Measurements from ENCODE around the gene SOX13.

SOX13 gene

GRCh38 chr1:204171751-204172178, 98.8 kb downstream of the SOX13 start:
- Histone ChIP-seq H3K27ac (replicated peaks) (no peak overlapping the region), H3K4me3 (replicated peaks; ENCODE audit: insufficient read depth, low read length) (no peak overlapping the region), H3K27me3 (ENCODE audit: insufficient read depth, poor library complexity, severe bottlenecking) (no peaks in the 10 kb centered on the region)
- TF ChIP-seq POLR2AphosphoS5 (IDR thresholded peaks at IDR 0.05; ENCODE audit: low read depth) (no peak), SPI1 (IDR thresholded peaks at IDR 0.05; ENCODE audit: borderline replicate concordance, low read depth) (0 out of 2 replicates have a peak, but pooled peaks have one; percentile 23), REST (IDR thresholded peaks at IDR 0.05; ENCODE audit: insufficient replicate concordance, low read depth) (no peak)
- DNase-seq (ENCODE audit: low read depth in 1 of 2, low spot score in 1 of 2), result no peak

- DNase-seq (ENCODE audit: low read depth in 1 of 2, low spot score in 1 of 2), result no peak
- TF ChIP-seq POLR2AphosphoS5 (IDR thresholded peaks at IDR 0.05; ENCODE audit: low read depth) (no peak), REST (IDR thresholded peaks at IDR 0.05; ENCODE audit: insufficient replicate concordance, low read depth) (no peak), CTCF (IDR thresholded peaks at IDR 0.05; ENCODE audit: insufficient read depth, low read length) (no peak), GABPA (IDR thresholded peaks at IDR 0.05; ENCODE audit: low read depth) (no peak), SPI1 (IDR thresholded peaks at IDR 0.05; ENCODE audit: borderline replicate concordance, low read depth) (no peak)
- Histone ChIP-seq H3K27ac (replicated peaks) (no peak overlapping the region), H3K4me3 (replicated peaks; ENCODE audit: insufficient read depth, low read length) (no peak overlapping the region), H3K27me3 (ENCODE audit: insufficient read depth, poor library complexity, severe bottlenecking) (no peaks in the 10 kb centered on the region)
These were observed 99.6 kb downstream of the SOX13 start for GRCh38 chr1:204172404-204173029.

- TF ChIP-seq POLR2AphosphoS5 (IDR thresholded peaks at IDR 0.05; ENCODE audit: low read depth), result no peak
- no peak for TF ChIP-seq CTCF (IDR thresholded peaks at IDR 0.05; ENCODE audit: insufficient read depth, low read length)
- DNase-seq (ENCODE audit: low read depth in 1 of 2, low spot score in 1 of 2), result no peak
- Histone ChIP-seq H3K27me3 (ENCODE audit: insufficient read depth, poor library complexity, severe bottlenecking) (peaks cover 2% of the 10 kb centered on the region), H3K4me3 (replicated peaks; ENCODE audit: insufficient read depth, low read length) (no peak overlapping the region), H3K27ac (replicated peaks) (no peak overlapping the region)
These were observed 102.0 kb downstream of the SOX13 start for GRCh38 chr1:204174958-204175357.

- Histone ChIP-seq H3K27ac (replicated peaks) (no peak overlapping the region), H3K4me3 (replicated peaks; ENCODE audit: insufficient read depth, low read length) (no peak overlapping the region), H3K27me3 (ENCODE audit: insufficient read depth, poor library complexity, severe bottlenecking) (peaks cover 2% of the 10 kb centered on the region)
- TF ChIP-seq POLR2AphosphoS5 (IDR thresholded peaks at IDR 0.05; ENCODE audit: low read depth) (no peak), SPI1 (IDR thresholded peaks at IDR 0.05; ENCODE audit: borderline replicate concordance, low read depth) (no peak), GABPA (IDR thresholded peaks at IDR 0.05; ENCODE audit: low read depth) (no peak), CTCF (IDR thresholded peaks at IDR 0.05; ENCODE audit: insufficient read depth, low read length) (no peak), REST (IDR thresholded peaks at IDR 0.05; ENCODE audit: insufficient replicate concordance, low read depth) (no peak)
- no peak for DNase-seq (ENCODE audit: low read depth in 1 of 2, low spot score in 1 of 2)
These were observed 103.1 kb downstream of the SOX13 start for GRCh38 chr1:204176049-204176448.
